ENCODE results near the gene ELMO2.

DNA sequence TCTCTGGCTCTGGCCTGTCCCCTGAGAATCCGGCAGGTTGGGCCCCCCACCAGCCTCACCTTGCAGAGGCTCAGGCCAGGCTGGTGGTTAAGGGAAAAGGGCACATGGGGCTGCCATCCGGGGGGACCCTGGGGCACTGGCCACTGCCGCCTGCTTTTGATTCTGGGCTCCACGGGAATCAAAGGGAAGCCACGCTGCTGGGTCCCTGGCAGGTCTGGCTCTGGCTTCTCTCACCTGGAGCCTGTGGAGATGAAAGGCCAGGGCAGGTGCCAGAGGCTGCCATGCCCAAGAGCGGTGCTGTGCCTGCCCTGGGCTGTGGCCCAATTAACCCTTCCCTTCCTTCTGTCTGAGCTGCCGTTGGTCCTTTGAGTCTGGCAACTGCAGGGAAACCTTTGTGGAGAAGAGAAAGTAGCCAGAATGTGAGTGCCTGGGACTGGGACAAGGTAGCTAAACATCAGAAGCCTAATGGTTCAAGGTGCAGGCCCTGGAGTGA, 88.7 kb downstream of the ELMO2 start:
- TF ChIP-seq, protein P1, sequence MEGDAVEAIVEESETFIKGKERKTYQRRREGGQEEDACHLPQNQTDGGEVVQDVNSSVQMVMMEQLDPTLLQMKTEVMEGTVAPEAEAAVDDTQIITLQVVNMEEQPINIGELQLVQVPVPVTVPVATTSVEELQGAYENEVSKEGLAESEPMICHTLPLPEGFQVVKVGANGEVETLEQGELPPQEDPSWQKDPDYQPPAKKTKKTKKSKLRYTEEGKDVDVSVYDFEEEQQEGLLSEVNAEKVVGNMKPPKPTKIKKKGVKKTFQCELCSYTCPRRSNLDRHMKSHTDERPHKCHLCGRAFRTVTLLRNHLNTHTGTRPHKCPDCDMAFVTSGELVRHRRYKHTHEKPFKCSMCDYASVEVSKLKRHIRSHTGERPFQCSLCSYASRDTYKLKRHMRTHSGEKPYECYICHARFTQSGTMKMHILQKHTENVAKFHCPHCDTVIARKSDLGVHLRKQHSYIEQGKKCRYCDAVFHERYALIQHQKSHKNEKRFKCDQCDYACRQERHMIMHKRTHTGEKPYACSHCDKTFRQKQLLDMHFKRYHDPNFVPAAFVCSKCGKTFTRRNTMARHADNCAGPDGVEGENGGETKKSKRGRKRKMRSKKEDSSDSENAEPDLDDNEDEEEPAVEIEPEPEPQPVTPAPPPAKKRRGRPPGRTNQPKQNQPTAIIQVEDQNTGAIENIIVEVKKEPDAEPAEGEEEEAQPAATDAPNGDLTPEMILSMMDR (IDR thresholded peaks at IDR 0.05): no peak
- no peak for TF ChIP-seq POLR2A (IDR thresholded peaks at IDR 0.05)
